K562 (cell line): Measurements from ENCODE around the gene SULT2B1.

Experiments
- POLR2A ChIP-seq: fragments of 450-650 bp; conservative IDR thresholded peaks from 2 replicates; pipeline ENCODE4 v1.6.1; 2016
- STAT5B ChIP-seq: fragments of 250-450 bp; sonication (Bioruptor Pico); IDR thresholded peaks from 2 replicates; pipeline ENCODE4 v1.8.0; 2021; ENCODE audit warnings: mild to moderate bottlenecking, inconsistent platforms
- ZBTB11 ChIP-seq, 3 experiments: fragments of 200-800 bp in 1 of 3; fragments of 250-450 bp in 1 of 3; fragments of 450-650 bp in 1 of 3; sonication (Bioruptor Pico) in 1 of 3; sonication (Bioruptor generic) in 1 of 3; formaldehyde crosslinking in 1 of 3; IDR thresholded peaks; 2 replicates each; pipeline versions ENCODE4 v1.6.1 to v1.8.0; 2016 to 2022; ENCODE audit warnings: mild to moderate bottlenecking in 2 of 3, missing genetic modification characterization in 2 of 3, missing compliant biosample characterization in 1 of 3, moderate library complexity in 1 of 3

GRCh38 chr19:48587387-48587786, 35.4 kb downstream of the SULT2B1 start:
- TF ChIP-seq STAT5B (CRISPR knock-in tag) (no peak), ZBTB11 (CRISPR knock-in tag; IDR thresholded peaks at IDR 0.05) (no peak), POLR2A (no peak)
